K562 treated with DMSO at 1 percent for 12 hours (cell line): ENCODE measurements around the gene AGO1. TPM values are rescaled to one million over a fixed set of nuclear protein-coding genes. Genes with fewer than 3 reads are reported as not detected.

Experiments
- total RNA-seq: library from RNA; unstranded; fragments of 300-600 nt; gene quantifications from 2 replicates; pipeline ENCODE4 v1.2.3, GENCODE V29; 2022; ENCODE audit not compliant: insufficient read depth

The AGO1 gene
- total RNA-seq = 3.3 and 16.7 TPM in 2 replicates

GRCh38 chr1:35882945-35883634 lies at the start of gene AGO1:
Gene AGO1, plus strand, starts transcription at chr1:35883209. Its CDS starts 213 bp downstream, at chr1:35883422.

GRCh38 chr1:35930593-35931445 lies 47.8 kb downstream of the AGO1 start, which contains the start of gene AGO3:
Gene AGO3, plus strand, starts transcription at chr1:35931105. Its CDS starts 322 bp downstream, at chr1:35931427.

Other genes with a start within 250 kb of the AGO1 start
- gene PSMB2, start 241.7 kb upstream of the AGO1 start, total RNA-seq = 76.4 and 105 TPM in 2 replicates
- gene C1orf216, start 164.3 kb upstream of the AGO1 start, total RNA-seq = 14.8 and 24.8 TPM in 2 replicates
- gene CLSPN, start 113.2 kb upstream of the AGO1 start, total RNA-seq = 25.7 and 53.4 TPM in 2 replicates
- 3.1 and 11.2 TPM in 2 replicates for gene AGO4, start 75.2 kb upstream of the AGO1 start, total RNA-seq
- 3.0 and 9.6 TPM in 2 replicates for gene AGO3, start 47.9 kb downstream of the AGO1 start, total RNA-seq
- not detected in 2 replicates for gene TEKT2, start 200.9 kb downstream of the AGO1 start, total RNA-seq
- gene ADPRS, start 205.7 kb downstream of the AGO1 start, total RNA-seq = 46.8 and 47.5 TPM in 2 replicates
- 0.12 TPM in 1 of 2 replicates, not detected in the other for gene COL8A2, start 242.0 kb downstream of the AGO1 start, total RNA-seq